ENCODE results near the gene ZNF436. TPM values are rescaled to one million over a fixed set of nuclear protein-coding genes. Genes with fewer than 3 reads are reported as not detected.

Gene ZNF436
- total and polyA plus RNA-seq, 9 of the 15 experiments (the other 6 are each of a cell fraction or from before 2014, with no cell fraction given): 2.1 to 11.3 (median 6.8) TPM

- TF ChIP-seq CUX1 (CRISPR knock-in tag; IDR thresholded peaks at IDR 0.05) (no peak), FOXM1 (IDR thresholded peaks at IDR 0.05; ENCODE audit: low read depth) (no peak; the same call in 1 of the 2 replicates), FOXM1 (CRISPR knock-in tag; IDR thresholded peaks at IDR 0.05; ENCODE audit: low read depth) (no peak), ZBTB40 (IDR thresholded peaks at IDR 0.05) (peak; percentile 61; the same call in 1 of the 2 replicates), ZBTB40 (CRISPR knock-in tag; IDR thresholded peaks at IDR 0.05) (no peak), ELF2 (CRISPR knock-in tag; IDR thresholded peaks at IDR 0.05) (no peak), GATA2 (CRISPR knock-in tag; IDR thresholded peaks at IDR 0.05) (peak; percentile 21; the same call in 1 of the 2 replicates), POLR3G (IDR thresholded peaks at IDR 0.05; ENCODE audit: extremely low read depth, insufficient read length, insufficient replicate concordance) (no peak), HES1 (IDR thresholded peaks at IDR 0.05; ENCODE audit: low read depth) (0 out of 2 replicates have a peak, but pooled peaks have one; percentile 8), FOXK2 (conservative IDR thresholded peaks at IDR 0.05 in 1 of 2, IDR thresholded peaks at IDR 0.05 in 1 of 2; ENCODE audit: low read depth in 2 of 2) (no peak), FOXA3 (CRISPR knock-in tag; conservative IDR thresholded peaks at IDR 0.05 in 1 of 2, IDR thresholded peaks at IDR 0.05 in 1 of 2) (no peak; a peak in 1 of 4 replicates), NFIX (CRISPR knock-in tag; IDR thresholded peaks at IDR 0.05; ENCODE audit: low read depth) (no peak)
Measured at GRCh38 chr1:23344987-23345472, 24.6 kb downstream of the ZNF436 start (continued).
